Stromal cell of bone marrow (primary cell): ENCODE results near the gene SYPL1.

Source experiments
- DNase-seq: peaks from one replicate; pipeline ENCODE4 v3.0.0-alpha.2; 2012; ENCODE audit warnings: low read depth

Gene SYPL1

GRCh38 chr7:106050002-106050745 is 61.9 kb downstream of the SYPL1 start:
- DNase-seq, result no peak

DNA sequence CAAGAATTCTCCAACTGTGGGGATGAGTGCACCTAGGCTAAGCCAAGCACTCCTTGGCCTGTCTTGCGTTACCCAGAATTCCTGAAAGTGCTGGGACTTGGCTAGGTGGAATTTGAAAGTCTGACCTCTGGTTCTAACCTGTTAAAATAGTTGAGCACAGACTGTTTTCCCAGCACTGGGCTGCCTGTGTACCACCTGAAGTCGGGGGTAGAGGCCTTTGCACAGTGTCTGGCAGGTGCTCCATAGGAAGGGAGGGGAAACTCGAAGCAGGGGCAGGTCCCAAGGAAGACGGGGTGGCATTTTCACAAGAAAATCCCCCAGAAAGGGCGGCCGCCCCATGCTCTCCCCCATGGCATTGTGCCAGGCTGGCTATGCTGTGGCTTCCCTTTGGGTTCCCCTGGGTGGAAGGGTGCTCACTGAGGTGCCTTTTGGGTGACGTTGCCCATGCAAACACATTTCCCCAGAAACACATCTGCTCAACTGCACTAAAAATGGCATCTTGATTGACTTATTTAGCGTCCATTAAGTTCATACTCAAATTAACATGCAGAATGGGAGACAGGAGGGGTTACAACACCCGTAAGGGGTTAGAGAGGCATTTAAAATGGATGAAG is 62.9 kb downstream of the SYPL1 start:
- DNase-seq, result no peak

DNA sequence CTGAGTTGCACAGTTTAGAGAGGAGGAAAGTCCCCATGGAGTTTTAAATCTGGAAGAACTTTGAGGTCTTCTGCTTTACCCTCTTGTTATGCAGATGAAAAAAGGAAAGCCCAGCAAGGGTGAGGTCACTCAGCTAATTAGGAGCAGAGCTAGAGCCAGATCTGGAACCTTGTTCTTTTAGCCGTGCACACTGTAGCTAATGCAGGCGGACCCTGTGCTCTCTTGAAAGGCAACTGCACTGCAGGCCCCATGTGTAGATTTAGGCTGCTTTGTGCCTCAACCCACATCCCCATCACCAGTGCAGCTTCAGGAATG is 63.4 kb downstream of the SYPL1 start:
- DNase-seq, result no peak

DNA sequence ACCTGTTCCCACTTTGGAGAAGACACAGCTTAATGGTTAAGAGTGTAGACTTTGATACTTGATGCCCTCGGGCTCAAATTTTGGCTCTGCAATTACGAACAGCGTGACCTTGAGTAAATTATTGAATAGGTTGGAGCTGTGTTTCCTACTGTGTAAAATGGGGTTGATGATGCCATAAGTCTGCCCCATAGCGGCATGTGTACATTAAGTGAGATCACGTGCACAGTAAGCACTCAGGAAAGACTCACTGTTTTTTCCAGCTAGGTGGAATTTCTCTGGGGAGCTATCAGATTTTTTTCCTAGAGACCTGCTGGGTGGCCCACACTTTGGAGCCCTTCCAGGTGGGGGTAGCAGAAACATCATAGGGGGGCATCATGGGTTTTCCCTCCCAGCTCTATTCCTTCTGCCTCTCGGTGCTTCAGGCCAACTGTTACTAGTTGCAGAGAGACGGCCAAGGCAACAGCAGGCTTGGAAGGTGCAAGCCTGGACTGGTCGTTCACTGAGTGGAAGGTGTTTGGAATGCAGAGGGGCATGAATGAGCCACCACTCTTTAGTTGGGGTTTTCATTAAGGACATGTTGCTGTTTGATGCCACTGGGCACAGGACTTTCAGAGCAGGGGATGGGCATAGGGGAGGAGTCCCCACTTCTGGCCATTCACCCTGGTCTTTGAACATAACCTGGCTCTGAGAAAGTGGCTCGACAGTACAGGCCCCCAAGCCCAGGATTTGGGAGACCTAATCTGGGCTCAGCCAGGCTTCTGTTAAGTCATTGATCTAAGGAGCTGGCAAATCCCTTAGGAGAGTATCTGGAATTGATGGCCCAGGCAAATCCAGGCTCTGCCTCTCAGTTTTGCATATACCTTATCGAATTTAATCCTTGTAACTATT is 64.0 kb downstream of the SYPL1 start:
- DNase-seq, result no peak

- no peak for DNase-seq
Measured at GRCh38 chr7:106047184-106047583, 64.9 kb downstream of the SYPL1 start.

GRCh38 chr7:106045586-106045985 is 66.5 kb downstream of the SYPL1 start:
- peak; percentile 49 for DNase-seq

DNA sequence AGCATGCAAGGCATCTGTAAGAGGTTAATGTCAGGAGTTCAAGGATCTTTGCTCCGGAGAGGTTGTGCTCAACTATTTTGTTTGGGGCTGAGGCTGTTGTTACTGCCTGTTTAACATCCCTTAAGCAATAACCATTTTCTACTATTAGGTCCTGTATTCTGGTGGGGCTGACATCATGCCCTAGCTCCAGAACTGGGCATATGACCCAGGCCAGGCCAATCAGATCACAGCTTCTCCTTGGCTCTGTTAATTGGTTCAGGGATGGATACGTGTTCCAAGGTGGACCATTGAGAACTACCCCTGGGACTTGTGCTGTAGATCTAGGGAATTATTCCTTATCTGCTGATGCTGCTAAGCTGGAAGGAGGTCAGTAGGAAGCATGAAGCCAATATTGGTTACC is 67.0 kb downstream of the SYPL1 start:
- no peak for DNase-seq

DNA sequence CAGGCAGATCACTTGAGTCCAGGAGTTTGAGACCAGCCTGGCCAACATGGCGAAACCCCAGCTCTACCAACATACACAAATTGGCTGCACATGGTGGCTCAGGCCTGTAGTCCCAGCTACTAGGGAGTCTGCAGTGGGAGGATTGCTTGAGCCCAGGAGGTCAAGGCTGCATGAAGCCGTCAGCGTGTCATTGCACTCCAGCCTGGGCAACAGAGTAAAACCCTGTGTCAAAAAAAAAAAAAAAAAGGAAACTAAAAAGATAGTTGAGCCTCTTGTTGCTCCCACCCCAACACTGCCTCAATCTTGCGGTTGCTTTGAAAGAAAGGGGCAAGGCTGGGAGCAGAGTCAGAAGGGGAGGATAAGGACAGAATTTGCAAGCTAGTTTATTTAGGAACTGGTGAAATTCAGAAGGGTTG is 69.9 kb downstream of the SYPL1 start:
- no peak for DNase-seq

GRCh38 chr7:106041140-106041717 is 70.9 kb downstream of the SYPL1 start:
- no peak for DNase-seq
